Skeletal muscle tissue (tissue), 4 donors: ENCODE measurements around the gene LEMD2. TPM values are rescaled to one million over a fixed set of nuclear protein-coding genes. Genes with fewer than 3 reads are reported as not detected.

Experiments
- H3K27ac ChIP-seq: one replicate; pipeline ENCODE4 v1.7.0; 2013; ENCODE audit warnings: mild to moderate bottlenecking, low read depth, low read length, inconsistent platforms
- H3K27me3 ChIP-seq, 3 donors: one replicate each; pipeline ENCODE4 v1.7.0; 2013; ENCODE audit warnings: low read length in 3 of 3; ENCODE audit not compliant: control insufficient read depth in 3 of 3, insufficient read depth in 3 of 3
- H3K36me3 ChIP-seq, 3 donors: one replicate each; pipeline ENCODE4 v1.7.0; 2013; ENCODE audit warnings: low read length in 3 of 3; ENCODE audit not compliant: control insufficient read depth in 3 of 3, insufficient read depth in 3 of 3
- H3K4me1 ChIP-seq, 3 donors: one replicate each; pipeline ENCODE4 v1.7.0; 2013; ENCODE audit warnings: low read length in 3 of 3, mild to moderate bottlenecking in 3 of 3; ENCODE audit not compliant: control insufficient read depth in 3 of 3, insufficient read depth in 3 of 3
- H3K4me3 ChIP-seq, 3 donors: one replicate each; pipeline ENCODE4 v1.7.0; 2013; ENCODE audit warnings: low read length in 3 of 3
- H3K9ac ChIP-seq, 3 donors: one replicate each; pipeline ENCODE4 v1.7.0; 2013; ENCODE audit warnings: low read length in 3 of 3, mild to moderate bottlenecking in 3 of 3, moderate library complexity in 2 of 3, low read depth in 1 of 3
- H3K9me3 ChIP-seq, 3 donors: one replicate each; pipeline ENCODE4 v1.7.0; 2013; ENCODE audit warnings: low read length in 3 of 3; ENCODE audit not compliant: control insufficient read depth in 3 of 3
- total RNA-seq: library from RNA; depleted of rRNA; stranded (reverse); fragments of >200 nt; gene quantifications from one replicate; pipeline ENCODE4 v1.2.3, GENCODE V29; 2014
- donor health status: Osteomylitis.

The LEMD2 gene
- total RNA-seq, 1 donor from 2014 or later, result 21.9 TPM

DNA sequence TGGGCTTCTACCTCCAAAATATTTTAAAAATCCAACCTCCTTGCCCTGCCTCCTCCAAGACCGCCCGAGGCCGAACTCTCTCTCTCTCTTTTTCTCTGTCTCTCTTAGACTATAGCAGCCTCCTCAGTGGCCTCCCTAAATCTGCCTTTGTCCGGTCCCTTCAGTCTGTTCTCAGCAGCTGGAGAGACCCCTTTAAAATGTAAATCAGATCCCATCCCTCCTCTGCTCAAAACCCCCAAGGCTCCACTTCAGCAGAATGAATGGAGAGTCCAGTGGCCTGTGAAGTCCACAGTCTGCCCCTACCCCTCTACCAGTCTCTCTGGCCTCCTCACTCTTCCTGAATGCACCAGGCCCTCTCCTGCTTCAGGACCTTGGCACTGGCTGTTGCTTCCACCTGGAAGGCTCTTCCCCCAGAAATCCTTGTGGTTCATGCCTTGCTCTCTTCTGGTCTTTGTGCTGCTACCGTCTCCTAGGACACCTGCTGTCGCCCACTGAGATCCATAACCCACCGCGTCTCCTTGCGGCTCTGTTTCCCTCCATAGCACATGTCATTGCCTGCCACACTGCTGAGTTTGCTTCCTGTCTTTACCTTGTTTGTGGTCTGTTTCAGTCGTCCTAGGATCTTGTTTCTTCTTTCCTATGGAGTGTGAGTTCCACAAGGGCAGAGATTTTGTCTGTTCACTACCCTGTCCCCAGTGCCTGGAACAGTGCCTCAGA lies 8.9 kb upstream of the LEMD2 start:
- no peaks in the 10 kb centered on the region for H3K9me3 ChIP-seq
- no peaks in the 10 kb centered on the region for H3K36me3 ChIP-seq
- H3K9ac ChIP-seq, result no peak overlapping the region
- H3K27ac ChIP-seq, result no peak overlapping the region
- H3K4me3 ChIP-seq, result no peak overlapping the region
- H3K4me1 ChIP-seq, result peaks cover 0 to 3% (median 0%) of the 10 kb centered on the region in 3 donors
- peaks cover 48 to 71% (median 58%) of the 10 kb centered on the region in 3 donors for H3K27me3 ChIP-seq

GRCh38 chr6:33794910-33795623 lies 6.1 kb upstream of the LEMD2 start:
- Histone ChIP-seq H3K9me3 (no peaks in the 10 kb centered on the region), H3K27ac (no peak overlapping the region), H3K27me3 (peaks cover 48 to 51% (median 49%) of the 10 kb centered on the region in 3 donors), H3K4me3 (no peak overlapping the region), H3K4me1 (peaks cover 0 to 3% (median 0%) of the 10 kb centered on the region in 3 donors), H3K9ac (no peak overlapping the region), H3K36me3 (no peaks in the 10 kb centered on the region)

DNA sequence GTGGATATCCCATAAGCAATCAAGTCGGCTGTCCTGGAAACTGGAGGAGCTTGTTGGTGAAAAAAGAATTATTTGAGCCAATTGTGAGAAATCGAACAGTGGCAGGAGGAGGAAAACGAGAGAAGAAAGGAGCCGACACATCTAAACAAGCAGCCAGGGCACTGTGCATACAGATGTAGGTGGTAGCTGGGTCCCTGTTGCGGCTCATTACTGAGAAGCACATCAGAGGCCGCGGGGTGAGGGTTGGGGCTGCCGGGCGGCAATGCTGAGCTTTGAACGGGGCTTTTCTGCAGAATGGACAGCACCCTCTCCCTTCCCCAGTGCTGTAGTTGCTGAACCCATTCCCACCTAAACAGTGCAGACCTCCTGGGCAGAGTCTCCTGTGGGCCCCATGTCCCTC lies 4.1 kb upstream of the LEMD2 start:
- Histone ChIP-seq H3K4me1 (peaks cover 4 to 7% (median 6%) of the 10 kb centered on the region in 3 donors), H3K36me3 (no peaks in the 10 kb centered on the region), H3K27ac (no peak overlapping the region), H3K9me3 (no peaks in the 10 kb centered on the region), H3K4me3 (no peak overlapping the region), H3K9ac (no peak overlapping the region), H3K27me3 (peaks cover 38 to 40% (median 39%) of the 10 kb centered on the region in 3 donors)

DNA sequence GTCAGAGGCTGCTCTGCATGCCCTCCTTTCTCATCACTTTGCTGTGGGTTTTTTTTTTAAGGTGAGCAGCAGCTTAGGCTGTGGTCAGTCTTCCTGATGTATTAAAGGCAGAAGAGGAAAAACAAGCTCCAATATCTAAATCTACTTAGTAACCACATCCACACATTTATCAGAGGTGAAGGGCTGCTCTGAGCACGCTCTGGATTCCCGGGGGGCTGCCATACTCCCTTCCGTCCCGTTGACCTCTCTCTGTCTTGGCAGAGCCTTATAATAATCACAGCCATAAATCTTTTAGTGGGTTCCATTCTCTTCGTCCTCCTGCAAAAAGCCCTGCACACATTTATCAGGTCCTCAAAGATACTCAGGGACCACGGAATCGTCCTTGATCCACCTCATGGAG lies 2.7 kb upstream of the LEMD2 start:
- Histone ChIP-seq H3K4me3 (no peak overlapping the region), H3K36me3 (peaks cover 0 to 2% (median 0%) of the 10 kb centered on the region in 3 donors), H3K9me3 (no peaks in the 10 kb centered on the region), H3K27me3 (peaks cover 26 to 29% (median 29%) of the 10 kb centered on the region in 3 donors), H3K27ac (no peak overlapping the region), H3K9ac (no peak overlapping the region), H3K4me1 (peaks cover 18 to 21% (median 19%) of the 10 kb centered on the region in 3 donors)

GRCh38 chr6:33790910-33791309 lies 2.0 kb upstream of the LEMD2 start:
- Histone ChIP-seq H3K36me3 (peaks cover 0 to 4% (median 0%) of the 10 kb centered on the region in 3 donors), H3K9me3 (no peaks in the 10 kb centered on the region), H3K27ac (no peak overlapping the region), H3K4me1 (peaks cover 23 to 28% (median 26%) of the 10 kb centered on the region in 3 donors), H3K9ac (no peak overlapping the region), H3K27me3 (peaks cover 20 to 24% (median 23%) of the 10 kb centered on the region in 3 donors), H3K4me3 (no peak overlapping the region)

- no peak overlapping the region for H3K9ac ChIP-seq
These were observed 1.4 kb upstream of the LEMD2 start for GRCh38 chr6:33790379-33790778.

DNA sequence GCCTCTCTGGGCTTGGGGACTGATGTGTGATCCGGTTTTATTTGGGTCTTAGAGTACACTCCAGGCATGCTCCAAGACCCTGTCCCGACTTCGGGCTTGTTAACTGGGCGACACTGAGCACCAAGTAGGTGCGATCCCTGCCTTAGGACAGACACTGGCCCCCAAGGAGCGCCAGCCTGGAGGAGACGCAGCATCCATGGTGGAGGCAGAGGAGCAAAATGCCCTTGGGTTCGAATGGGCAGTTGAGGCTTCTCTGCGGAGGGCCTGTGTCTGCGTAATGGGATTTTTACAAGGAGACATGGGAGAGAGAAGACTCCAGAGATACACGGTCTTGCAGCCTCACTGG lies 593 bp upstream of the LEMD2 start:
- Histone ChIP-seq H3K27me3 (peaks cover 11 to 16% (median 14%) of the 10 kb centered on the region in 3 donors), H3K9ac (no peak overlapping the region), H3K9me3 (no peaks in the 10 kb centered on the region), H3K4me1 (peaks cover 31 to 39% (median 38%) of the 10 kb centered on the region in 3 donors), H3K4me3 (peak overlapping the region; percentile 79 to 83 (median 83)), H3K27ac (peak overlapping the region; percentile 87), H3K36me3 (peaks cover 8 to 15% (median 10%) of the 10 kb centered on the region in 3 donors)

More at GRCh38 chr6:33790379-33790778, 1.4 kb upstream of the LEMD2 start:
- peaks cover 0 to 7% (median 2%) of the 10 kb centered on the region in 3 donors for H3K36me3 ChIP-seq
- no peaks in the 10 kb centered on the region for H3K9me3 ChIP-seq
- H3K4me3 ChIP-seq, result no peak overlapping the region
- H3K27ac ChIP-seq, result no peak overlapping the region
- peaks cover 23 to 31% (median 30%) of the 10 kb centered on the region in 3 donors for H3K4me1 ChIP-seq
- H3K27me3 ChIP-seq, result peaks cover 17 to 23% (median 21%) of the 10 kb centered on the region in 3 donors

DNA sequence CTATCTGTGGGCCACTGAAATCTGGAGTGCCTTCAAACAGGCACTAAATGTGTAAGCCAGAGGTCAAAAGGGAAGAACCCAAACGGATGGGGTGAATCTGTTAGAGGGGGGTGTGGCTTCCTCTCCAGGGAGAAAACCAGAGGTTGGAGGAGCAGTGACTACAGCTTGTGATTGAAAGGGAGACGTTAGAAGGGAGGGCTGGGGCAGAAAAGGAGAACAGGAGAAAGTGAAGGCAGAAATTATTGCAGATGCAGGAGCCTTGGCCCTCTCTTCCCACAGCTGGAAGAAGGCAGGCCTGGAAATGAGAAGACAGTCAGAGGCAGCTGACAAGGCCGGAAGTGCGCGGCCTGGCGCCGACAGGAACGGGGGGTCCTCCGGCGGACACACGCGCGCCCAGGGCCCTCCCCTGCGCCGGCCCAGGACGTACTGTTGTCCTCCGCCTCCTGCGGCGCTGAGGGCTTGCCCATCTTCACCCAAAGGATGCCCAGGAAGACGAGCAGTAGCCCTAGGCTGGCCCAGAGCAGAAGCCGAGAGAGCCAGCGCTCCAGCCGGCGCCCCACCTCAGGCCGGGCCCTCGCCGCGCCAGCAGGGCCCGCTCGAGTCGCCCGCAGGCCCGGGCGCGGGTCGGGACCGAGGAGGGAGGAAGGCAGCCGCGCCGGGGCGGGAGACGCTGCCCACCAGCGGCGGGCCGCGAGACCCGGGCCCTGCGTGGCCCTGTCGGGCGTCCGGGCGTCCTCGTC lies 806 bp downstream of the LEMD2 start:
- H3K4me3 ChIP-seq, result peak overlapping the region; percentile 79 to 83 (median 83)
- H3K9me3 ChIP-seq, result no peaks in the 10 kb centered on the region
- peaks cover 32 to 39% (median 38%) of the 10 kb centered on the region in 3 donors for H3K4me1 ChIP-seq
- peak overlapping the region; percentile 87 for H3K27ac ChIP-seq
- peaks cover 20 to 27% (median 21%) of the 10 kb centered on the region in 3 donors for H3K36me3 ChIP-seq
- H3K9ac ChIP-seq, result peak overlapping the region; percentile 81 to 93 (median 85)
- H3K27me3 ChIP-seq, result peaks cover 0 to 3% (median 2%) of the 10 kb centered on the region in 3 donors

GRCh38 chr6:33787346-33787953 lies 1.5 kb downstream of the LEMD2 start:
- no peaks in the 10 kb centered on the region for H3K27me3 ChIP-seq
- H3K4me1 ChIP-seq, result peaks cover 32 to 39% (median 38%) of the 10 kb centered on the region in 3 donors

More at GRCh38 chr6:33787346-33787953, 1.5 kb downstream of the LEMD2 start:
- no peaks in the 10 kb centered on the region for H3K9me3 ChIP-seq
- peak overlapping the region; percentile 81 to 93 (median 85) for H3K9ac ChIP-seq
- peak overlapping the region; percentile 87 for H3K27ac ChIP-seq
- peaks cover 26 to 33% (median 28%) of the 10 kb centered on the region in 3 donors for H3K36me3 ChIP-seq
- H3K4me3 ChIP-seq, result peak overlapping the region; percentile 79 to 83 (median 83)
